ENCODE measurements around the gene RBMS1. TPM values are rescaled to one million over a fixed set of nuclear protein-coding genes. Genes with fewer than 3 reads are reported as not detected.

The RBMS1 gene
- total RNA-seq, 5 donors from 2014 or later (not counting 1 experiment from before 2014, with no cell fraction given): 94.2 to 137 (median 105) TPM

DNA sequence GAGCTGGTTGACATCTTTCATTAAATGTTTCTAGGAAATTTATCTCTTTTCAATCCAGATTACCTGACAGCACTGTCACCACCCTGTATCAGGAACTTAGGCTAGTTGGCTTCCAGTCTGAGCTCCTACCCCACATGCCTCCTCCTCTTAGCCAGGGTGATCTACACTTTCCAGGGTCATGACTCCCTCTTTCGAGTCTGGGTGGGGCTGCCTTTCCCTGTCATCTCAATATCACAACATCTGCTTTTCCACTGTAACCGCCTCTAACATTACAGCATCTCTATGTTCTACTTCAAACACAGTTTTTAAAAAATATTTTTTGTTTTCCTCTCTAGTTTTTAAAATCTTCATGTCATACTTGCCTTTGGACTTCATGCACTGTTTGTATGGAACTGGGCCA, 129.2 kb downstream of the RBMS1 start:
- Histone ChIP-seq H3K9me3 (no peaks in the 10 kb centered on the region), H3K27ac (ENCODE audit: low read length) (no peak overlapping the region), H3K36me3 (ENCODE audit: control insufficient read depth in 2 of 2, extremely low read depth in 1 of 2, insufficient read depth in 1 of 2, low read length in 1 of 2) (peaks cover 0 to 32% of the 10 kb centered on the region in 2 donors), H3K27me3 (replicated peaks in 1 of 2; ENCODE audit: control insufficient read depth in 2 of 2, extremely low read depth in 1 of 2, insufficient read depth in 2 of 2, low read length in 1 of 2) (no peaks in the 10 kb centered on the region), H3K4me1 (ENCODE audit: control insufficient read depth in 1 of 2, extremely low read depth in 1 of 2, insufficient read depth in 2 of 2, low read length in 2 of 2) (peaks cover 15 to 28% of the 10 kb centered on the region in 2 experiments), H3K4me3 (ENCODE audit: control insufficient read depth in 1 of 2, extremely low read depth in 1 of 2, low read length in 1 of 2) (no peak overlapping the region)
- DNase-seq (no peak), ATAC-seq (replicated peaks in 1 of 4) (no peak)
- Mint-ChIP-seq H3K4me1 (peaks cover 80 to 88% (median 84%) of the 10 kb centered on the region in 3 donors), H3K36me3 (peaks cover 33% of the 10 kb centered on the region), H3K9me3 (no peaks in the 10 kb centered on the region), H3K27ac (peak overlapping the region in 1 of 2 donors; percentile 11), H3K4me3 (no peak overlapping the region), H3K27me3 (no peaks in the 10 kb centered on the region)
- CTCF ChIA-PET: interaction anchor here in 1 of 2 donors (0.5 kb wide), 1 partner anchor 266 kb away, joined by 3 read pairs; no protein-coding TSS in a partner anchor
- POLR2A ChIA-PET: interaction anchor here in 1 of 2 donors (0.6 to 0.9 kb wide), 2 partner anchors 10 to 41 kb away, joined by 3 to 4 read pairs; no protein-coding TSS in a partner anchor
- WGBS (ENCODE audit: insufficient coverage): 86% methylated on average over 2 of the region's 2 CpGs

GRCh38 chr2:160363961-160364360, 129.6 kb downstream of the RBMS1 start:
- CTCF ChIA-PET: interaction anchor here in 1 of 2 donors (0.5 kb wide), 1 partner anchor 267 kb away, joined by 3 read pairs; no protein-coding TSS in a partner anchor
- ATAC-seq (replicated peaks in 1 of 4) (no peak), DNase-seq (no peak)
- no peaks in the 10 kb centered on the region for H3K27me3 Mint-ChIP-seq
- Histone ChIP-seq H3K9me3 (no peaks in the 10 kb centered on the region), H3K27me3 (replicated peaks in 1 of 2; ENCODE audit: control insufficient read depth in 2 of 2, extremely low read depth in 1 of 2, insufficient read depth in 2 of 2, low read length in 1 of 2) (no peaks in the 10 kb centered on the region), H3K4me1 (ENCODE audit: control insufficient read depth in 1 of 2, extremely low read depth in 1 of 2, insufficient read depth in 2 of 2, low read length in 2 of 2) (peaks cover 12 to 24% of the 10 kb centered on the region in 2 experiments), H3K36me3 (ENCODE audit: control insufficient read depth in 2 of 2, extremely low read depth in 1 of 2, insufficient read depth in 1 of 2, low read length in 1 of 2) (peaks cover 0 to 32% of the 10 kb centered on the region in 2 donors), H3K4me3 (ENCODE audit: control insufficient read depth in 1 of 2, extremely low read depth in 1 of 2, low read length in 1 of 2) (no peak overlapping the region), H3K27ac (ENCODE audit: low read length) (no peak overlapping the region)
- POLR2A ChIA-PET: no interaction called here
- H3K9me3 Mint-ChIP-seq: no peaks in the 10 kb centered on the region
- H3K4me1 Mint-ChIP-seq: peaks cover 76 to 86% (median 83%) of the 10 kb centered on the region in 3 donors
- peaks cover 33% of the 10 kb centered on the region for H3K36me3 Mint-ChIP-seq
- H3K27ac Mint-ChIP-seq: peak overlapping the region; percentile 8 to 37
- no CpG with 5 or more reads among the region's 3 CpGs for WGBS (ENCODE audit: insufficient coverage)
- H3K4me3 Mint-ChIP-seq: no peak overlapping the region

DNA sequence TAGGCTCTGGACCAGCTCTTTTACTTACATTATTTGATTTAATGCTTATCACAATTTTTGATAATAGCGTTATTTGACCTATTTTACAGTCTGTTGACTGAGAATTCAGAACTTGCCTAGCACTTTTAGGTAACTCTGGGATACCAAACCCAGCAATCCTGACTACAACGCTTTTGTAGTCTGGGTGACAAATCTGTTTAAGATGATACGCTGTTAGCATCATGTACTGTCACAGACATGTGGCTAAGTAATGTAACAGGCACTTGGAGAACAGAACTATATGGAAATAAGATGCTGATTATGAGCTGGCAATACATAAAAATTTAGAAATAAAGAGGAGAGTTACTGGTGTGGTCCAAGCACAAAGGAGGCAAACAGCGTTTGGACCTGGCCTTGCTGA, 130.6 kb downstream of the RBMS1 start:
- Mint-ChIP-seq H3K27ac (peak overlapping the region; percentile 47 to 70), H3K36me3 (peaks cover 35% of the 10 kb centered on the region), H3K27me3 (no peaks in the 10 kb centered on the region), H3K4me1 (peaks cover 67 to 81% (median 81%) of the 10 kb centered on the region in 3 donors), H3K4me3 (no peak overlapping the region), H3K9me3 (no peaks in the 10 kb centered on the region)
- CTCF ChIA-PET: interaction anchor here in 1 of 2 donors (0.6 to 1.7 kb wide), 4 partner anchors 10 to 700 kb away, joined by 3 to 7 read pairs (median 3); no protein-coding TSS in a partner anchor
- Histone ChIP-seq H3K27ac (ENCODE audit: low read length) (no peak overlapping the region), H3K4me3 (ENCODE audit: control insufficient read depth in 1 of 2, extremely low read depth in 1 of 2, low read length in 1 of 2) (no peak overlapping the region), H3K27me3 (replicated peaks in 1 of 2; ENCODE audit: control insufficient read depth in 2 of 2, extremely low read depth in 1 of 2, insufficient read depth in 2 of 2, low read length in 1 of 2) (no peaks in the 10 kb centered on the region), H3K4me1 (ENCODE audit: control insufficient read depth in 1 of 2, extremely low read depth in 1 of 2, insufficient read depth in 2 of 2, low read length in 2 of 2) (peaks cover 8 to 15% of the 10 kb centered on the region in 2 experiments), H3K9me3 (no peaks in the 10 kb centered on the region), H3K36me3 (ENCODE audit: control insufficient read depth in 2 of 2, extremely low read depth in 1 of 2, insufficient read depth in 1 of 2, low read length in 1 of 2) (peaks cover 0 to 32% of the 10 kb centered on the region in 2 donors)
- DNase-seq: no peak
- POLR2A ChIA-PET: interaction anchor here in 1 of 2 donors (0.7 kb wide), 1 partner anchor 23 kb away, joined by 4 read pairs; no protein-coding TSS in a partner anchor
- no peak for ATAC-seq (replicated peaks in 1 of 4)
- 98% methylated on average over 3 of the region's 4 CpGs for WGBS (ENCODE audit: insufficient coverage)

- no peak for ATAC-seq (replicated peaks in 1 of 4)
- no CpG with 5 or more reads among the region's 2 CpGs for WGBS (ENCODE audit: insufficient coverage)
- Histone ChIP-seq H3K4me3 (ENCODE audit: control insufficient read depth in 1 of 2, extremely low read depth in 1 of 2, low read length in 1 of 2) (no peak overlapping the region), H3K9me3 (no peaks in the 10 kb centered on the region), H3K36me3 (ENCODE audit: control insufficient read depth in 2 of 2, extremely low read depth in 1 of 2, insufficient read depth in 1 of 2, low read length in 1 of 2) (peaks cover 0 to 32% of the 10 kb centered on the region in 2 donors), H3K27me3 (replicated peaks in 1 of 2; ENCODE audit: control insufficient read depth in 2 of 2, extremely low read depth in 1 of 2, insufficient read depth in 2 of 2, low read length in 1 of 2) (no peaks in the 10 kb centered on the region), H3K27ac (ENCODE audit: low read length) (no peak overlapping the region), H3K4me1 (ENCODE audit: control insufficient read depth in 1 of 2, extremely low read depth in 1 of 2, insufficient read depth in 2 of 2, low read length in 2 of 2) (peaks cover 3 to 11% of the 10 kb centered on the region in 2 experiments)
- Mint-ChIP-seq H3K36me3 (peaks cover 40% of the 10 kb centered on the region), H3K9me3 (no peaks in the 10 kb centered on the region), H3K4me1 (peaks cover 64 to 81% (median 81%) of the 10 kb centered on the region in 3 donors), H3K27ac (no peak overlapping the region), H3K4me3 (no peak overlapping the region), H3K27me3 (no peaks in the 10 kb centered on the region)
- ChIA-PET POLR2A (interaction anchor here (0.6 to 1.3 kb wide), 3 partner anchors 36 to 92 kb away, joined by 4 to 5 read pairs (median 4); no protein-coding TSS in a partner anchor), CTCF (interaction anchor here in 1 of 2 donors (0.6 to 1.7 kb wide), 3 partner anchors 9 to 701 kb away, joined by 3 to 7 read pairs (median 3); no protein-coding TSS in a partner anchor)
- no peak for DNase-seq
Observed at GRCh38 chr2:160362541-160362940, 131.1 kb downstream of the RBMS1 start.

- H3K27ac Mint-ChIP-seq: no peak overlapping the region
- ATAC-seq (replicated peaks in 1 of 4) (no peak), DNase-seq (no peak)
- Histone ChIP-seq H3K27me3 (replicated peaks in 1 of 2; ENCODE audit: control insufficient read depth in 2 of 2, extremely low read depth in 1 of 2, insufficient read depth in 2 of 2, low read length in 1 of 2) (no peaks in the 10 kb centered on the region), H3K9me3 (no peaks in the 10 kb centered on the region), H3K36me3 (ENCODE audit: control insufficient read depth in 2 of 2, extremely low read depth in 1 of 2, insufficient read depth in 1 of 2, low read length in 1 of 2) (peaks cover 0 to 32% of the 10 kb centered on the region in 2 donors), H3K4me1 (ENCODE audit: control insufficient read depth in 1 of 2, extremely low read depth in 1 of 2, insufficient read depth in 2 of 2, low read length in 2 of 2) (peaks cover 3 to 8% of the 10 kb centered on the region in 2 experiments), H3K4me3 (ENCODE audit: control insufficient read depth in 1 of 2, extremely low read depth in 1 of 2, low read length in 1 of 2) (no peak overlapping the region), H3K27ac (ENCODE audit: low read length) (no peak overlapping the region)
- CTCF ChIA-PET: interaction anchor here (0.6 to 1.7 kb wide), 2 partner anchors 9 to 1937 kb away, joined by 3 to 7 read pairs; no protein-coding TSS in a partner anchor
- H3K27me3 Mint-ChIP-seq: no peaks in the 10 kb centered on the region
- H3K36me3 Mint-ChIP-seq: peaks cover 45% of the 10 kb centered on the region
- no peak overlapping the region for H3K4me3 Mint-ChIP-seq
- POLR2A ChIA-PET: interaction anchor here in 1 of 2 donors (0.9 to 1.3 kb wide), 2 partner anchors 35 to 41 kb away, joined by 4 to 5 read pairs; no protein-coding TSS in a partner anchor
- H3K9me3 Mint-ChIP-seq: peaks cover 0 to 3% (median 0%) of the 10 kb centered on the region in 3 donors
- peaks cover 64 to 81% (median 81%) of the 10 kb centered on the region in 3 donors for H3K4me1 Mint-ChIP-seq
- WGBS (ENCODE audit: insufficient coverage): no CpG with 5 or more reads among the region's 4 CpGs
Observed at GRCh38 chr2:160362018-160362417, 131.6 kb downstream of the RBMS1 start.

DNA sequence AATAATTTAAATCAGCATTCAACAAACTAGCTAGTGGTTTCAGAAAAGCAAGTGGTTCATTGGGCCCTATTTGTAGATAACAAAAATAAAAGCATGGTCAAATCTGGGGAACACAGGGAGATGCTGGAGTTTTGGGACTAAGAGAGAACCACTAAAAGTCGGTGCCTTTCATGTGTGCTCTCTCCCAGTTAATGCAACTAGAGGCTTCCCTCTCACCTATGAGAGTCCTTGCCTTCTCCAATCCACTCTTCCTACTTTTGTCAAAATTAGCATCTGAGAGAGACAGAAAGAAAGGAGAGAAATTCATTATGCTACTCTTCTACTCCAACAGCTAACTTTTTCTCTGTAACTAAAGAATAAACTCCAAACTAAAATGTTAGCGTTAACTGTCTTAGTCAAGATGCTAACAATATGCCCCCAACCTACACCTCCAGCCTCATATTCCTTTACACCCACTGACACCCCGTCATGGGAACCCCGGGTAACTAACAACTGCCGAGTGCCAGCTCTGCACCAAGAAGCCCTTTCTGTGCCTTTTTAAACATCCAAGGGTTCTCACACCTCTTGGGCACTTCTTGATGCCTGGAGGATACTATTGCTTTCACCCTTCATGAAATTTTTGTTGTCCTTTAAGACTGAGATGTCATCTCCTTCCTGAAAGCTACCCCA, 133.4 kb downstream of the RBMS1 start:
- CTCF ChIA-PET: interaction anchor here in 1 of 2 donors (1.2 kb wide), 1 partner anchor 558 kb away, joined by 3 read pairs; no protein-coding TSS in a partner anchor
- peaks cover 0 to 17% of the 10 kb centered on the region in 2 donors for H3K36me3 ChIP-seq (ENCODE audit: control insufficient read depth in 2 of 2, extremely low read depth in 1 of 2, insufficient read depth in 1 of 2, low read length in 1 of 2)
- DNase-seq: no peak
- H3K4me1 ChIP-seq (ENCODE audit: control insufficient read depth in 1 of 2, extremely low read depth in 1 of 2, insufficient read depth in 2 of 2, low read length in 2 of 2): peaks cover 7% of the 10 kb centered on the region in 2 experiments
- H3K9me3 ChIP-seq: peaks cover 3% of the 10 kb centered on the region
- Mint-ChIP-seq H3K4me3 (no peak overlapping the region), H3K36me3 (peaks cover 45% of the 10 kb centered on the region), H3K27ac (peak overlapping the region; percentile 15 to 23), H3K9me3 (peaks cover 0 to 9% (median 0%) of the 10 kb centered on the region in 3 donors), H3K27me3 (no peaks in the 10 kb centered on the region), H3K4me1 (peaks cover 71 to 85% (median 85%) of the 10 kb centered on the region in 3 donors)
- 100% methylated on average over 2 of the region's 5 CpGs for WGBS (ENCODE audit: insufficient coverage)
- POLR2A ChIA-PET: interaction anchor here (0.6 kb wide), 3 partner anchors 9 to 18 kb away, joined by 3 to 4 read pairs (median 3); no protein-coding TSS in a partner anchor
- no peak overlapping the region for H3K27ac ChIP-seq (ENCODE audit: low read length)
- ATAC-seq (replicated peaks in 1 of 4): no peak
- H3K27me3 ChIP-seq (replicated peaks in 1 of 2; ENCODE audit: control insufficient read depth in 2 of 2, extremely low read depth in 1 of 2, insufficient read depth in 2 of 2, low read length in 1 of 2): no peaks in the 10 kb centered on the region
- no peak overlapping the region for H3K4me3 ChIP-seq (ENCODE audit: control insufficient read depth in 1 of 2, extremely low read depth in 1 of 2, low read length in 1 of 2)

Data from T-cell (primary cell).